Thyroid gland (tissue), 4 donors: ENCODE results near the gene COMP. TPM values are rescaled to one million over a fixed set of nuclear protein-coding genes. Genes with fewer than 3 reads are reported as not detected.

Experiments
- DNase-seq, 2 donors: peaks; one replicate each; pipeline ENCODE4 v3.0.0-alpha.2; 2019
- H3K27ac ChIP-seq, 3 donors: fragments of 200-600 bp; sonication (generic); 1 replicate in 2 of 3; 2 replicates in 1 of 3; pipeline ENCODE4 v1.5.1; 2016 to 2019; ENCODE audit warnings: mild to moderate bottlenecking in 1 of 3, moderate library complexity in 1 of 3
- H3K27me3 ChIP-seq: fragments of 200-600 bp; sonication (generic); one replicate; pipeline ENCODE4 v1.5.1; 2019
- H3K36me3 ChIP-seq, 2 donors: fragments of 200-600 bp; sonication (generic); one replicate each; pipeline ENCODE4 v1.5.1; 2016 to 2019
- H3K4me1 ChIP-seq, 2 donors: fragments of 200-600 bp; sonication (generic); one replicate each; pipeline ENCODE4 v1.5.1; 2017 to 2019
- H3K4me3 ChIP-seq, 3 donors: fragments of 200-600 bp; sonication (generic); replicated peaks in 1 of 3; 1 replicate in 2 of 3; 2 replicates in 1 of 3; pipeline ENCODE4 v1.5.1; 2016; ENCODE audit warnings: mild to moderate bottlenecking in 1 of 3
- H3K9me3 ChIP-seq: fragments of 200-600 bp; sonication (generic); one replicate; pipeline ENCODE4 v1.5.1; 2017
- CTCF ChIP-seq, 6 experiments: fragments of 200-600 bp in 3 of 6; fragments of 450-650 bp in 3 of 6; sonication (generic) in 3 of 6; IDR thresholded peaks; one replicate each; pipeline ENCODE4 v1.5.1; 2016 to 2019; ENCODE audit warnings: antibody characterized with exemption in 6 of 6, mild to moderate bottlenecking in 2 of 6, inconsistent platforms in 1 of 6, moderate library complexity in 1 of 6
- POLR2A ChIP-seq, 2 donors: fragments of 450-650 bp; IDR thresholded peaks; one replicate each; pipeline ENCODE4 v1.6.1; 2017; ENCODE audit warnings: antibody characterized with exemption in 2 of 2, mild to moderate bottlenecking in 2 of 2, moderate library complexity in 1 of 2
- WGBS, 2 donors: methylation state at CpG; one replicate each; pipeline ENCODE4 v1.1.5; 2017; 5-methylcytosine and 5-hydroxymethylcytosine counted together
- intact Hi-C: fragments of 100-400 bp; cut with DNase I; formaldehyde crosslinking; loops from one replicate; pipeline ENCODE4 v1.15.1; 2023
- total RNA-seq, 4 donors: library from RNA; depleted of rRNA; stranded (reverse); fragments of >200 nt; gene quantifications; one replicate each; pipeline ENCODE4 v1.2.3, GENCODE V29; 2016

COMP gene
- total RNA-seq, 4 donors from 2014 or later, result 0.33 to 33.3 (median 1.9) TPM

DNA sequence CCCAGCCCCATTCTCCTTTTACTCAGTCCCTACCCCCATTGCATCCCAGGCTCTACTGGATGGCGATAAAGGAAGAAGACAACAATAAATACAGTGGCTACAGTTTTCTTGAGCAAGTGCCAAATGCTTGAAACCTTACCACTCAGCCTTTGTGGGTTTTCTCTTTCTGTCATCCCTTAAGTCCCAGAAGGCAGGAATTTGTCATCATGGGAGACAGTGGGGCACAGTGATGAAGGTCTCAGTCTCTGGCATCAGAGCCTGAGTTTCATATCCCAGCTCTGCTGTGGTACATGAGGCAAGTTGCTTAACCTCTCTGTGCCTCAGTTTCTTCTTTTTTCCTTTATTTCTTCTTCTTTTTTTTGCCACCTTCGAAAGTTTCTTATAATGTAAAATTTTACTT lies 5.1 kb upstream of the COMP start:
- Histone ChIP-seq H3K4me1 (no peaks in the 10 kb centered on the region), H3K27ac (no peak overlapping the region), H3K27me3 (peaks cover 1% of the 10 kb centered on the region), H3K9me3 (no peaks in the 10 kb centered on the region), H3K36me3 (no peaks in the 10 kb centered on the region), H3K4me3 (no peak overlapping the region)
- TF ChIP-seq POLR2A (IDR thresholded peaks at IDR 0.05) (no peak), CTCF (IDR thresholded peaks at IDR 0.05) (no peak)
- 73 to 84% methylated on average over 2 of the region's 2 CpGs for WGBS, 2 donors
- intact Hi-C loops, result no loop called here
- DNase-seq, result no peak

GRCh38 chr19:18795540-18795939 lies 4.4 kb upstream of the COMP start:
- DNase-seq, result no peak
- WGBS, 2 donors, result 18 to 19% methylated on average over 14 to 21 of the region's 21 CpGs
- TF ChIP-seq POLR2A (IDR thresholded peaks at IDR 0.05) (no peak), CTCF (IDR thresholded peaks at IDR 0.05) (no peak)
- H3K27me3 ChIP-seq, result peaks cover 8% of the 10 kb centered on the region
- peaks cover 5% of the 10 kb centered on the region in 2 donors for H3K4me1 ChIP-seq
- no peak overlapping the region for H3K27ac ChIP-seq
- intact Hi-C loops, result no loop called here
- H3K36me3 ChIP-seq, result no peaks in the 10 kb centered on the region
- no peak overlapping the region for H3K4me3 ChIP-seq
- no peaks in the 10 kb centered on the region for H3K9me3 ChIP-seq

DNA sequence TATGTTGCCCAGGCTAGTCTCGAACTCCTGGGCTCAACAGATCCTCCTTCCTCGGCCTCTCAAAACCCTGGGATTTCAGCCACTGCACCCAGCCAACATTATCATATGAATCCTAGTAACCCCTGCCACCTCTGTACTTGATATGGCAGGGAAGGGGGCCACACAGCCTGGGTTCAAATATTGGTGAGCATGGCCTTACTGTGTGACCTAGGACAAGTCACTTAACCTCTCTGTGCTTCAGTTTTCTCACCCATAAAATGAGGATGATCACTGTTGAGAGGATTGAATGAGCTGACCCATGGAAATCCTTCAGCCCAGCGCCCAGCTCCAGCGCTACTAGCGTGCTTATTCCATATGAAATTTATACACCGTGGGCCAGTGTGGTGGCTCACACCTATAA lies 3.6 kb upstream of the COMP start:
- Histone ChIP-seq H3K27ac (no peak overlapping the region), H3K27me3 (peaks cover 14% of the 10 kb centered on the region), H3K9me3 (no peaks in the 10 kb centered on the region), H3K4me1 (peaks cover 11 to 14% of the 10 kb centered on the region in 2 donors), H3K4me3 (no peak overlapping the region), H3K36me3 (no peaks in the 10 kb centered on the region)
- no peak for TF ChIP-seq CTCF (IDR thresholded peaks at IDR 0.05)
- no peak for TF ChIP-seq POLR2A (IDR thresholded peaks at IDR 0.05)
- intact Hi-C loops, result no loop called here
- WGBS, 2 donors, result 89 to 91% methylated on average over 6 of the region's 6 CpGs
- no peak for DNase-seq

- Histone ChIP-seq H3K9me3 (no peaks in the 10 kb centered on the region), H3K36me3 (no peaks in the 10 kb centered on the region), H3K4me3 (no peak overlapping the region), H3K27ac (no peak overlapping the region), H3K4me1 (peaks cover 14 to 21% of the 10 kb centered on the region in 2 donors), H3K27me3 (peaks cover 22% of the 10 kb centered on the region)
- TF ChIP-seq POLR2A (IDR thresholded peaks at IDR 0.05), result no peak
- DNase-seq, result no peak
- intact Hi-C loops, result no loop called here
- WGBS, 2 donors, result 71 to 76% methylated on average over 5 of the region's 5 CpGs
Measured at GRCh38 chr19:18794029-18794313, 2.9 kb upstream of the COMP start.

- H3K27me3 ChIP-seq, result peaks cover 26% of the 10 kb centered on the region
- intact Hi-C loops, result no loop called here
Measured at GRCh38 chr19:18793144-18794028, 2.3 kb upstream of the COMP start.

More at GRCh38 chr19:18793144-18794028, 2.3 kb upstream of the COMP start:
- Histone ChIP-seq H3K27ac (no peak overlapping the region), H3K4me3 (no peak overlapping the region), H3K36me3 (no peaks in the 10 kb centered on the region), H3K4me1 (peaks cover 14 to 27% of the 10 kb centered on the region in 2 donors), H3K9me3 (no peaks in the 10 kb centered on the region)
- no peak for DNase-seq
- WGBS, 2 donors, result 83 to 89% methylated on average over 9 to 13 of the region's 13 CpGs
- TF ChIP-seq CTCF (IDR thresholded peaks at IDR 0.05), result no peak
- TF ChIP-seq POLR2A (IDR thresholded peaks at IDR 0.05), result no peak
